Stimulated activated CD8-positive, alpha-beta memory T cell treated with anti-CD3 and anti-CD28 coated beads, Interleukin-15, amount 100 ng/mL, for 24 hours (primary cell): ENCODE measurements around the gene LRP1B.
"Not testable (repeated sequence)": the region's sequence is repeated elsewhere in the genome, so short reads cannot be mapped to it uniquely, and the experiment has no call there.

Experiments
- DNase-seq: peaks from one replicate; pipeline ENCODE4 v3.0.0-alpha.2; 2020; ENCODE audit warnings: low read depth

The LRP1B gene

GRCh38 chr2:141887363-141887762 lies 243.5 kb downstream of the LRP1B start:
- DNase-seq: no peak

GRCh38 chr2:141878016-141878415 lies 252.8 kb downstream of the LRP1B start:
- DNase-seq: no peak

- DNase-seq: no peak
Measured at GRCh38 chr2:141871913-141872634, 258.7 kb downstream of the LRP1B start.

GRCh38 chr2:141869572-141869971 lies 261.2 kb downstream of the LRP1B start:
- no peak for DNase-seq

GRCh38 chr2:141863964-141864363 lies 266.9 kb downstream of the LRP1B start:
- no peak for DNase-seq

- DNase-seq: no peak
Measured at GRCh38 chr2:141856215-141856919, 274.4 kb downstream of the LRP1B start.

GRCh38 chr2:141848191-141848590 lies 282.6 kb downstream of the LRP1B start:
- DNase-seq: no peak

GRCh38 chr2:141844231-141844630 lies 286.6 kb downstream of the LRP1B start:
- DNase-seq: no peak

GRCh38 chr2:141835103-141835502 lies 295.7 kb downstream of the LRP1B start:
- no peak for DNase-seq

- DNase-seq: no peak
Measured at GRCh38 chr2:141828761-141829160, 302.1 kb downstream of the LRP1B start.

GRCh38 chr2:141824790-141825189 lies 306.0 kb downstream of the LRP1B start:
- DNase-seq: no peak

GRCh38 chr2:141820893-141821292 lies 309.9 kb downstream of the LRP1B start:
- DNase-seq: no peak

GRCh38 chr2:141815320-141815719 lies 315.5 kb downstream of the LRP1B start:
- not testable (repeated sequence) for DNase-seq

- no peak for DNase-seq
Measured at GRCh38 chr2:141814150-141814549, 316.7 kb downstream of the LRP1B start.

GRCh38 chr2:141810148-141810547 lies 320.7 kb downstream of the LRP1B start:
- no peak for DNase-seq

- no peak for DNase-seq
Measured at GRCh38 chr2:141806090-141806489, 324.7 kb downstream of the LRP1B start.

GRCh38 chr2:141805302-141805701 lies 325.5 kb downstream of the LRP1B start:
- DNase-seq: no peak

- no peak for DNase-seq
Measured at GRCh38 chr2:141796449-141796848, 334.4 kb downstream of the LRP1B start.

- no peak for DNase-seq
Measured at GRCh38 chr2:141791521-141791920, 339.3 kb downstream of the LRP1B start.

- DNase-seq: no peak
Measured at GRCh38 chr2:141782574-141782973, 348.2 kb downstream of the LRP1B start.

- no peak for DNase-seq
Measured at GRCh38 chr2:141778315-141778835, 352.4 kb downstream of the LRP1B start.

GRCh38 chr2:141770530-141770929 lies 360.3 kb downstream of the LRP1B start:
- no peak for DNase-seq

- no peak for DNase-seq
Measured at GRCh38 chr2:141767691-141768090, 363.1 kb downstream of the LRP1B start.
